ENCODE results near the gene PFKFB4.

GRCh38 chr3:48548729-48549705 is 7.6 kb downstream of the PFKFB4 start:
- peak; percentile 84 to 93 (median 88) for TF ChIP-seq CTCF (IDR thresholded peaks at IDR 0.05)
- TF ChIP-seq POLR2A (IDR thresholded peaks at IDR 0.05), result no peak
